ENCODE results near the gene PIAS4.

The PIAS4 gene

GRCh38 chr19:4080473-4080872 is 72.9 kb downstream of the PIAS4 start:
- DNase-seq: no peak

GRCh38 chr19:4081441-4082129 is 74.0 kb downstream of the PIAS4 start:
- DNase-seq: no peak

GRCh38 chr19:4082172-4082571 is 74.6 kb downstream of the PIAS4 start:
- DNase-seq: no peak

- no peak for DNase-seq
Measured at GRCh38 chr19:4083677-4084546, 76.4 kb downstream of the PIAS4 start.

GRCh38 chr19:4084547-4084877 is 77.0 kb downstream of the PIAS4 start:
- DNase-seq: no peak

- DNase-seq: no peak
Measured at GRCh38 chr19:4086411-4086867, 78.9 kb downstream of the PIAS4 start.

GRCh38 chr19:4087787-4088679 is 80.5 kb downstream of the PIAS4 start:
- no peak for DNase-seq

GRCh38 chr19:4088975-4089374 is 81.4 kb downstream of the PIAS4 start:
- no peak for DNase-seq
